ENCODE measurements around the gene ACOXL.

Gene ACOXL

DNA sequence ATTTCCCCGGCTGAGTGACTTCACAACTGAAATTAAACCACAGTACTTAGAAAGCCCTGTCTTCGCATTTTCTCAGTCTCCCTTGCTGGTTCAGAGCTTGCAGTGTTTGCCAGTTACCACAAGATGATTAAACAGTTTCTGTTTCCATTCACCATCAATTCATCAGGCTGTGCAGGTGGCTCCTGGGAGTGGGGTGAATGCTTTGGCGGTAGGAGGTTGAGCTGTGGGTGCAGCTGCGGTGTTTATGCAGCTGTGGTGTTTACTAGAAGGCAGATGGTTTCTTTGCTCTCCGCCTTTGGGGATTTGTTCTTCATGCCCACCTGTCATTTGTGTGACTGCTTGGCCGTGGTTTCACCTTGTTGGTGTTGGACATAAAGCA, 16.1 kb downstream of the ACOXL start:
- no peak for TF ChIP-seq CTCF (IDR thresholded peaks at IDR 0.05)
- no peaks in the 10 kb centered on the region for H3K4me1 ChIP-seq
- H3K9me3 ChIP-seq (ENCODE audit: control insufficient read depth, low read length) = no peaks in the 10 kb centered on the region
- no peaks in the 10 kb centered on the region for H3K79me2 ChIP-seq
- H3K36me3 ChIP-seq (ENCODE audit: control insufficient read depth, insufficient read depth, low read length) = no peaks in the 10 kb centered on the region
- no peaks in the 10 kb centered on the region for H3K27me3 ChIP-seq (ENCODE audit: control insufficient read depth, insufficient read depth, low read length)
- no peak overlapping the region for H3K9ac ChIP-seq
- no peak overlapping the region for H3K4me2 ChIP-seq (ENCODE audit: low read length)
- no peak overlapping the region for H3K4me3 ChIP-seq (ENCODE audit: low read depth, low read length)
- no peak overlapping the region for H3K27ac ChIP-seq
- H2AFZ ChIP-seq = no peak overlapping the region

- no peaks in the 10 kb centered on the region for H3K4me1 ChIP-seq
- H3K79me2 ChIP-seq = no peaks in the 10 kb centered on the region
- no peak overlapping the region for H2AFZ ChIP-seq
- H3K36me3 ChIP-seq (ENCODE audit: control insufficient read depth, insufficient read depth, low read length) = no peaks in the 10 kb centered on the region
- H3K4me3 ChIP-seq (ENCODE audit: low read depth, low read length) = no peak overlapping the region
- no peak for TF ChIP-seq CTCF (IDR thresholded peaks at IDR 0.05)
- no peak overlapping the region for H3K27ac ChIP-seq
- H3K27me3 ChIP-seq (ENCODE audit: control insufficient read depth, insufficient read depth, low read length) = no peaks in the 10 kb centered on the region
- H3K4me2 ChIP-seq (ENCODE audit: low read length) = no peak overlapping the region
- H3K9me3 ChIP-seq (ENCODE audit: control insufficient read depth, low read length) = no peaks in the 10 kb centered on the region
- no peak overlapping the region for H3K9ac ChIP-seq
Observed at GRCh38 chr2:110751642-110752041, 19.3 kb downstream of the ACOXL start.

- Histone ChIP-seq H3K4me2 (ENCODE audit: low read length) (no peak overlapping the region), H3K4me3 (ENCODE audit: low read depth, low read length) (no peak overlapping the region), H3K4me1 (no peaks in the 10 kb centered on the region), H3K9ac (no peak overlapping the region), H3K79me2 (no peaks in the 10 kb centered on the region), H3K27ac (no peak overlapping the region), H3K36me3 (ENCODE audit: control insufficient read depth, insufficient read depth, low read length) (no peaks in the 10 kb centered on the region), H3K27me3 (ENCODE audit: control insufficient read depth, insufficient read depth, low read length) (no peaks in the 10 kb centered on the region), H2AFZ (no peak overlapping the region), H3K9me3 (ENCODE audit: control insufficient read depth, low read length) (no peaks in the 10 kb centered on the region)
- no peak for TF ChIP-seq CTCF (IDR thresholded peaks at IDR 0.05)
Observed at GRCh38 chr2:110752871-110753270, 20.5 kb downstream of the ACOXL start.

- no peak overlapping the region for H3K9ac ChIP-seq
- no peaks in the 10 kb centered on the region for H3K79me2 ChIP-seq
- no peaks in the 10 kb centered on the region for H3K9me3 ChIP-seq (ENCODE audit: control insufficient read depth, low read length)
- H3K4me3 ChIP-seq (ENCODE audit: low read depth, low read length) = no peak overlapping the region
- no peaks in the 10 kb centered on the region for H3K4me1 ChIP-seq
- no peaks in the 10 kb centered on the region for H3K27me3 ChIP-seq (ENCODE audit: control insufficient read depth, insufficient read depth, low read length)
- TF ChIP-seq CTCF (IDR thresholded peaks at IDR 0.05) = peak; percentile 70
- no peak overlapping the region for H3K27ac ChIP-seq
- no peak overlapping the region for H2AFZ ChIP-seq
- no peaks in the 10 kb centered on the region for H3K36me3 ChIP-seq (ENCODE audit: control insufficient read depth, insufficient read depth, low read length)
- no peak overlapping the region for H3K4me2 ChIP-seq (ENCODE audit: low read length)
Observed at GRCh38 chr2:110755491-110756078, 23.2 kb downstream of the ACOXL start.

- H3K9me3 ChIP-seq (ENCODE audit: control insufficient read depth, low read length) = no peaks in the 10 kb centered on the region
- no peak overlapping the region for H3K27ac ChIP-seq
- no peaks in the 10 kb centered on the region for H3K27me3 ChIP-seq (ENCODE audit: control insufficient read depth, insufficient read depth, low read length)
- H3K4me2 ChIP-seq (ENCODE audit: low read length) = no peak overlapping the region
- no peaks in the 10 kb centered on the region for H3K4me1 ChIP-seq
- no peaks in the 10 kb centered on the region for H3K36me3 ChIP-seq (ENCODE audit: control insufficient read depth, insufficient read depth, low read length)
- no peak overlapping the region for H3K4me3 ChIP-seq (ENCODE audit: low read depth, low read length)
- H3K79me2 ChIP-seq = no peaks in the 10 kb centered on the region
- TF ChIP-seq CTCF (IDR thresholded peaks at IDR 0.05) = no peak
- no peak overlapping the region for H3K9ac ChIP-seq
- H2AFZ ChIP-seq = no peak overlapping the region
Observed at GRCh38 chr2:110759411-110759810, 27.0 kb downstream of the ACOXL start.
